GM23248 (cell line): ENCODE measurements around the gene CFAP299. TPM values are rescaled to one million over a fixed set of nuclear protein-coding genes. Genes with fewer than 3 reads are reported as not detected.
A peak's percentile ranks its signal among the peaks of the same experiment; 100 is the strongest.

Experiments
- DNase-seq: peaks from one replicate; pipeline ENCODE4 v3.0.0-alpha.2; 2015
- H2AFZ ChIP-seq: fragments of 200-600 bp; sonication (generic); 2 replicates; pipeline ENCODE4 v1.6.1; 2016; ENCODE audit warnings: antibody characterized with exemption
- H3F3A ChIP-seq: fragments of 200-600 bp; sonication (generic); 2 replicates; pipeline ENCODE4 v1.6.1; 2016; ENCODE audit warnings: mild to moderate bottlenecking, antibody characterized with exemption, mixed run types; ENCODE audit not compliant: insufficient read depth
- H3K27ac ChIP-seq: fragments of 200-600 bp; sonication (generic); 2 replicates; pipeline ENCODE4 v1.5.1; 2016; ENCODE audit warnings: mild to moderate bottlenecking
- H3K27me3 ChIP-seq: fragments of 200-600 bp; sonication (generic); replicated peaks from 2 replicates; pipeline ENCODE4 v1.6.1; 2016; ENCODE audit warnings: mild to moderate bottlenecking; ENCODE audit not compliant: insufficient read depth
- H3K36me3 ChIP-seq: fragments of 200-600 bp; sonication (generic); 2 replicates; pipeline ENCODE4 v1.6.1; 2016; ENCODE audit warnings: low read depth, mild to moderate bottlenecking
- H3K4me1 ChIP-seq: fragments of 200-600 bp; sonication (generic); 2 replicates; pipeline ENCODE4 v1.6.1; 2016; ENCODE audit warnings: mild to moderate bottlenecking; ENCODE audit not compliant: insufficient read depth
- H3K4me2 ChIP-seq: fragments of 200-600 bp; sonication (generic); one replicate; pipeline ENCODE4 v1.6.1; 2016; ENCODE audit warnings: mild to moderate bottlenecking; ENCODE audit not compliant: unreplicated experiment
- H3K4me3 ChIP-seq: fragments of 200-600 bp; sonication (generic); 2 replicates; pipeline ENCODE4 v1.5.1; 2016; ENCODE audit warnings: mild to moderate bottlenecking
- H3K79me2 ChIP-seq: fragments of 200-600 bp; sonication (generic); 2 replicates; pipeline ENCODE4 v1.6.1; 2016; ENCODE audit warnings: mild to moderate bottlenecking; ENCODE audit not compliant: insufficient read depth
- H3K9ac ChIP-seq: fragments of 200-600 bp; sonication (generic); 2 replicates; pipeline ENCODE4 v1.6.1; 2016; ENCODE audit warnings: mild to moderate bottlenecking
- H3K9me2 ChIP-seq: fragments of 200-600 bp; sonication (generic); 2 replicates; pipeline ENCODE4 v1.6.1; 2016; ENCODE audit warnings: mixed run types, mild to moderate bottlenecking, moderate library complexity; ENCODE audit not compliant: insufficient read depth
- H3K9me3 ChIP-seq: fragments of 200-600 bp; sonication (generic); one replicate; pipeline ENCODE4 v1.6.1; 2017; ENCODE audit warnings: low read depth
- H4K20me1 ChIP-seq: fragments of 200-600 bp; sonication (generic); 2 replicates; pipeline ENCODE4 v1.6.0; 2016; ENCODE audit not compliant: insufficient read depth
- EZH2 ChIP-seq: fragments of 200-600 bp; sonication (generic); IDR thresholded peaks from 2 replicates; pipeline ENCODE4 v1.6.1; 2018; ENCODE audit warnings: antibody characterized with exemption, mild to moderate bottlenecking; ENCODE audit not compliant: insufficient read depth, poor library complexity, severe bottlenecking
- EZH2phosphoT487 ChIP-seq: fragments of 200-600 bp; sonication (generic); IDR thresholded peaks from 2 replicates; pipeline ENCODE4 v1.6.1; 2018; ENCODE audit warnings: antibody characterized with exemption, moderate library complexity, mild to moderate bottlenecking, low read depth; ENCODE audit not compliant: insufficient read depth
- WGBS, 2 experiments: methylation state at CpG; one replicate each; pipeline ENCODE4 v1.1.6; 2015 to 2017; ENCODE audit warnings: low lambda C conversion rate in 2 of 2, low coverage in 1 of 2; ENCODE audit errors: missing lambda C conversion rate in 2 of 2; 5-methylcytosine and 5-hydroxymethylcytosine counted together
- in situ Hi-C: fragments of 300-500 bp; cut with MboI; formaldehyde crosslinking; loops from 2 replicates; pipeline ENCODE4 v1.15.0; 2020
- polyA plus RNA-seq: library from polyadenylated mRNA; unstranded; fragments of >200 nt; fragmentation: Nextera tagmentation; extraction: Ambion mirVana; gene quantifications from 2 replicates; pipeline ENCODE4 v1.2.1, GENCODE V29; 2016
- total RNA-seq: library from RNA; depleted of rRNA; stranded (reverse); fragments of >200 nt; shearing (Covaris generic); gene quantifications from 2 replicates; pipeline ENCODE4 v1.2.3, GENCODE V29; 2014

The CFAP299 gene
- total and polyA plus RNA-seq, 2 experiments from 2014 or later = 1.0 to 1.1 TPM

DNA sequence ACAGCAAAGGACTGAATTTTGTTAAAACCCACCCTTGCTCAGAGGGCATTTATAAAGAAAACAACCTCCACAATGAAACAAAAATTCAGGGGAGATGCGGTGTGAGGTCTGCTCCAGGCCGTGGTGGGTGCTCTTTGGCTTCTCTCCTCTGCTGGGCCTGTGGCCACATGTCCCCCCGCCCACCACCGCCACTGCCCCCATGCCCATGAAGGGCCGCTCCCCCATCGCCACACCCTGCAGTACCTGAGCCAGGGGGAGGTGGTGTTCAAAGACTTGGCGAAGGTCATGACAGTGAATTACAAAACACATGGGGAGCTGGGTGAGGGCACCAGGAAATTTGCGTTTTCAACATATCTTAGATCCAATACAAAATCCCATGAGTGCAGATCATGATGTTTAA, 14.2 kb upstream of the CFAP299 start:
- in situ Hi-C loops = loop anchor here (25.0 kb wide), 1 partner anchor 1384 kb away; the partner anchor contains the start of gene PAQR3
- WGBS, 2 experiments = 91 to 92% methylated on average over 8 of the region's 8 CpGs
- TF ChIP-seq EZH2 (no peak), EZH2phosphoT487 (no peak)

DNA sequence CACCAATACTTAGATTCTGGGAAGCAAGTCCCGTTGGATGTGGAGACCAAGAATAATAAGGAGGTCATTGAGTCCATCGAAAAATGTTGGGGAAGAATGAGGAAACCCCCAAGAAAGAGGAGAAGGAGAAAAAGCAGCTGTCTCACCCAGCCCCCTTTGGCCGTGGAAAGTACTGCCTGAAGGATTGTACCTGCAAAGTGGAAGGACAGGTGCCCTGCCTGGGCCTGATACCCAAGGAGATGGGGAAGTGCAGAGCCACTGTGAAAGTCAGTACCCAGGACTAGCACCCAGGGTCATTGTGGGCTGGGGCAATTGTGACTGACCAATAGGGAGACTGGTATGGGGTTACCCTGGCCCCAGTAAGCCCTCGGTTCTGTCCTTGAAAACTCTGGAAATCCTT, 13.8 kb upstream of the CFAP299 start:
- no peaks in the 10 kb centered on the region for H3K79me2 ChIP-seq
- no peak overlapping the region for H3K4me3 ChIP-seq
- no peak overlapping the region for H3K9ac ChIP-seq
- no peaks in the 10 kb centered on the region for H3K9me2 ChIP-seq
- H3F3A ChIP-seq = peaks cover 11% of the 10 kb centered on the region; the same call in 1 of the 2 replicates
- H4K20me1 ChIP-seq = no peaks in the 10 kb centered on the region
- no peak overlapping the region for H3K27ac ChIP-seq
- H3K27me3 ChIP-seq = no peaks in the 10 kb centered on the region
- H3K4me1 ChIP-seq = peaks cover 20% of the 10 kb centered on the region
- in situ Hi-C loops = loop anchor here (25.0 kb wide), 1 partner anchor 1384 kb away; the partner anchor contains the start of gene PAQR3
- H3K4me2 ChIP-seq = no peak overlapping the region
- no peak overlapping the region for H2AFZ ChIP-seq
- WGBS, 2 experiments = 83 to 87% methylated on average over 4 of the region's 4 CpGs
- H3K36me3 ChIP-seq = no peaks in the 10 kb centered on the region
- no peaks in the 10 kb centered on the region for H3K9me3 ChIP-seq
- TF ChIP-seq EZH2 (no peak), EZH2phosphoT487 (no peak)
- no peak for DNase-seq

More for the DNA sequence above, 14.2 kb upstream of the CFAP299 start:
- no peaks in the 10 kb centered on the region for H3K9me2 ChIP-seq
- no peaks in the 10 kb centered on the region for H4K20me1 ChIP-seq
- H3K36me3 ChIP-seq = no peaks in the 10 kb centered on the region
- no peak overlapping the region for H3K4me2 ChIP-seq
- no peak overlapping the region for H3K27ac ChIP-seq
- peaks cover 11% of the 10 kb centered on the region; the same call in 1 of the 2 replicates for H3F3A ChIP-seq
- H2AFZ ChIP-seq = no peak overlapping the region
- no peaks in the 10 kb centered on the region for H3K27me3 ChIP-seq
- no peak overlapping the region for H3K9ac ChIP-seq
- no peaks in the 10 kb centered on the region for H3K79me2 ChIP-seq
- peaks cover 20% of the 10 kb centered on the region for H3K4me1 ChIP-seq
- no peaks in the 10 kb centered on the region for H3K9me3 ChIP-seq
- no peak overlapping the region for H3K4me3 ChIP-seq
- DNase-seq = no peak

DNA sequence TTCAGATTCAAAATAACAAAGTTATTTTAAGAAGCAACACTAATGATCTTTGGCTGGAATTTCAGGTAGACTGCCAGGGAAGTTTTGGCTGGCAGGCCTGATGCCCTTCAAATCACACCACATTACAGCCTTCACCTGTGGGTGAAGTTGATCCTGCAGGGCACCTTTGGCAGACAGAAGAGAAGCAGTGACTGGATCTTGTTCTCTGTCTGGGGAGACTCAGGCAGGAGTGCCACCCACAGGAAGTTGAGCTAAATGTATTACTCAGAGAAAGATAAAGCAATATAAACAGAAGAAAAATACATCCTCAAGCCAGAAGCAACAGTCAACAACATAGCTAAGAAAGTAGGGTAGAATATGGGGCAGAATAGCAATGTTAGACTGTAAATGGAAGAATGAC, 12.8 kb upstream of the CFAP299 start:
- no peaks in the 10 kb centered on the region for H3K36me3 ChIP-seq
- no peak overlapping the region for H3K4me3 ChIP-seq
- in situ Hi-C loops = loop anchor here (25.0 kb wide), 1 partner anchor 1385 kb away; the partner anchor contains the start of gene PAQR3
- H3K79me2 ChIP-seq = no peaks in the 10 kb centered on the region
- 0 out of 2 replicates have a peak overlapping the region, but pooled peaks have one; percentile 26 for H2AFZ ChIP-seq
- TF ChIP-seq EZH2phosphoT487 (no peak), EZH2 (no peak)
- peaks cover 20% of the 10 kb centered on the region for H3K4me1 ChIP-seq
- H3K9me2 ChIP-seq = no peaks in the 10 kb centered on the region
- H3K9ac ChIP-seq = no peak overlapping the region
- no peaks in the 10 kb centered on the region for H4K20me1 ChIP-seq
- no peak overlapping the region for H3K27ac ChIP-seq
- H3K9me3 ChIP-seq = no peaks in the 10 kb centered on the region
- peaks cover 11% of the 10 kb centered on the region; the same call in 1 of the 2 replicates for H3F3A ChIP-seq
- no peak overlapping the region for H3K4me2 ChIP-seq
- H3K27me3 ChIP-seq = no peaks in the 10 kb centered on the region
- peak; percentile 79 for DNase-seq

DNA sequence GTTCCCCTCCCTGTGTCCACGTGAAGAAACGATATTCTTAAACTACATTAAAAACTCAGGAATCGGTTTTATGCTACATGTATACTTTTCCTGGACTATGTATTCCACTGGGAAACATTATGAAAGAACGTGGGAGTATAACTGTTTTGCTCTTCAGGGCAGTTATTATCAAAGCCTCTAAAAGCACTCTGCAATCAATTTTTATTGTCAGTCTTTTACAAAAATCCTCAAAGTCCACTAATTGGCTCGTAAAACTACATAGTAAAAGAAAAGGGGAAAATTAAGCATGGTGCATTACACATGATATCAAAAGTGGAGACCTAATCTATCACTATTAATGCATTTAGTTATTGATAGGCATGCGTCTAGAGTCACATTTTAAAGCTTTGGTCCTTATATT, 11.4 kb upstream of the CFAP299 start:
- Histone ChIP-seq H4K20me1 (no peaks in the 10 kb centered on the region), H3K79me2 (no peaks in the 10 kb centered on the region), H3F3A (peaks cover 5% of the 10 kb centered on the region; the same call in 1 of the 2 replicates), H3K36me3 (no peaks in the 10 kb centered on the region), H3K9me3 (no peaks in the 10 kb centered on the region), H3K4me3 (no peak overlapping the region), H3K9me2 (no peaks in the 10 kb centered on the region), H2AFZ (no peak overlapping the region), H3K27ac (no peak overlapping the region), H3K4me1 (peaks cover 16% of the 10 kb centered on the region), H3K4me2 (no peak overlapping the region), H3K9ac (no peak overlapping the region), H3K27me3 (no peaks in the 10 kb centered on the region)
- in situ Hi-C loops = loop anchor here (25.0 kb wide), 1 partner anchor 1387 kb away; the partner anchor contains the start of gene PAQR3
- DNase-seq = no peak
- WGBS, 2 experiments = 78 to 82% methylated on average over 6 of the region's 6 CpGs
- no peak for TF ChIP-seq EZH2phosphoT487
- TF ChIP-seq EZH2 = no peak
